ENCODE data around the gene SEMA5B.

Gene SEMA5B

DNA sequence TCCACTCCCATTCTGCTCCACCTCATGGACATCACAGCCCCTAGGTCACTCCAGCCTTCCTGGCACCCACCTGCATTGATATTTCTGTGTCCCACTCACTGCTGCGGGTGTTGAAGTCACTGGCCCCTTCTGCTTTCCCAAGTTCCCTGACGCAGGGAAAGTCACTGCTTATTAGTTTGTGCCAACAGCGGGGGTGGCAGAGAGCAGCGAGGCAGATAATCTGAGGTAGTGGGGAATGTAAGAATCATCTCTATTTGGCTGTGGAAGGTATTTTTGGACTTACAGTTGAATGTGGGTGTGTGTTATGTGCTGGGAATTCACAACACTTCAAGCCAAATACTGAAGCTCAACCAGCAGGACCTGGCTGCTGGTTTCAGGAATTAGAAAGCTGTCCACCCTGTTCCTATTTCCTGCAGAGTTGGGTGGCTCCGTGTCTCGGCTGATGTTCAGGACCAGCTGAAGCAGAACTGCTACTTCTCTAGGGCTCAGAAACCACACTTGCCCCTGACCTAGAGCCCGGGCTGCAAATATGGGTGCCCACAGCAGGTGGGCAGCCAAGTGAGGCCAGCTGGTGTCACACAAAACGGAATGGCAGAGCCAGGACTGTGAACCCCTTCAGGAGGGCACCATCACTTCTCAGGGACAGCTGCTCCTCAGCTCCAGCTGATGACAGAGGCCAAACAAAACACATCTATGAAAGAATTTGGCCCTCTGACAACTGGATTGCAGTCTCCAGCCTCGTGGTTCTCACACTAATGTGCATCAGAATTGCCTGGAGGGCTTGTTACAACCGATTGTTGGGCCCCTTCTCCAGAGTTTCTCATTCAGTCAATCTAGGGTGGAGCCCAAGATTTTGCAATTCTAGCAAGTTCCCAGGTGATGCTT is 57.7 kb downstream of the SEMA5B start:
- no peak for DNase-seq

DNA sequence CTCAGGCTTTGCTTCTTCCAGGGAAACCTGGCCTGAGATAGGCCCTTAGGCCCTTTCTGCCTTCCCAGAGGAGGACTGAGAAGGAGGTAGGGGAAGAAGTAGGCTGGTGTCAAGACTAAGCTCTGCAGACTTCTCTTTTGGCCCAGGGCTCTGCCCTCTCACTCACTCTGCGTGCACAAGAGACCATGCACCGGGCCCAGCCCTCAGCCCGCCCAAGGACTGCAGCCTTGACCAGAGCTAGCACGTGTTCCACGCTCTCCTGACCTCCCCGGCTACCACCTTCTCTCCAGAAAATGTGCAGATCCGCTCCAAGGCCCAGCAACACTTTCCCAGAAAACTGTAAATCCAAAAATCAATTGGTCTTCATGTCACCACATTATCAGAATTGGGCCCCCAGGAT is 59.8 kb downstream of the SEMA5B start:
- no peak for DNase-seq

DNA sequence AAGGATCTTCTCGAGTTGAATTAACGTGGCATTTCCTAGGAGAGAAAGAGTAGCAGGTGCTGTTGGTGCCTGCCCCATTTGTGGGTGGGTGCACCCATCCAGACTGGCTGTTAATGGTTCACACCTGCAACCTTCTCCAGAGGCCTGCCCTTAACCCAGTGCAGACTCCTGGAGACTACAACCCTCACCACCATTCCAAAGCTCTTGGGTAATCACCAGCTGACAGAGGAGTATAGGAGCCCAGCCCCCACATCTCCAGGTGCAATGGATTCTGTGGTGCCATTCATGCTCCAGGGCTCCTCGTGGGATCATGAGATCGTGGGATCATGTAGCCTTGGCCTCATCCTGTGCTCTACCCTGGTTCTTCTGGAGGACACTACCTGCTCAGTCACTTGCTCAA is 60.2 kb downstream of the SEMA5B start:
- DNase-seq = no peak

DNA sequence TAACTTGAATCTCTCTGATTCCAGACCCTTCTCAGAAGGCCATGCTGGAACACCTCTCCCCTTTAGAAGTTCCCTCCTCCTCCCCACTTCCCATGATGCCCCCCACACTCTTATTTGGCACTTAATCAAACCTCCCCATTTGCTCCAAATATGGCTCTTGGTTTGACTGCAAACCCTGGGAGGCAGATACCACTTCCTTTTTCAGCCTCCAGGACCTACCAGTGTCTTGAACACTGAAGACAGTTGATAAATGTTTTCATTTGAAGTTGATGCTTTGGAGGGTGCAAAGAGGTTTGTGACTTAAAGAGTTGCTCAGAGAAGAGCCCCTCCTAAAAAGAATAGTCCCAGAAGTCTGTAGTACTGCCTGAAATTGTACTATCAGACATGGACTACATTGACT is 61.5 kb downstream of the SEMA5B start:
- no peak for DNase-seq

DNA sequence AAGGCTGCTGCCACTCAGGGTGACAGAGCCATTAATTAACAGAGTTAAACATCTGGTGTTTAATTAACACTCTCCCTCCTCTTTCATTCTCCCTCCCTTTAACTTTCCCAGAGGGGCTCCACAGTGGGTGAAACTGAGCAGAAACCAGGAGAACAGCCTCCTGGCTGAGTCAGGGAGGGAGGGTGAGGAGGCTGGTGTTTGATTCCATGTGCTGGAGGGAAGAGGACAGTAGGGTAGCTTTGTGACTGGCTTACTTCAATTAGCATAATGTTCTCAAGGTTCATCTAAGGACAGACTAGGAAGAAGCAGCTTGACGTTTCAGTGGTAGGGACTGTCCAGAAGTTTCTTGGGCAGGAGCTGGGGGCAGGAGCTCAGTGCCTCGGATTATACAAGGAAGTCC is 62.8 kb downstream of the SEMA5B start:
- no peak for DNase-seq

DNA sequence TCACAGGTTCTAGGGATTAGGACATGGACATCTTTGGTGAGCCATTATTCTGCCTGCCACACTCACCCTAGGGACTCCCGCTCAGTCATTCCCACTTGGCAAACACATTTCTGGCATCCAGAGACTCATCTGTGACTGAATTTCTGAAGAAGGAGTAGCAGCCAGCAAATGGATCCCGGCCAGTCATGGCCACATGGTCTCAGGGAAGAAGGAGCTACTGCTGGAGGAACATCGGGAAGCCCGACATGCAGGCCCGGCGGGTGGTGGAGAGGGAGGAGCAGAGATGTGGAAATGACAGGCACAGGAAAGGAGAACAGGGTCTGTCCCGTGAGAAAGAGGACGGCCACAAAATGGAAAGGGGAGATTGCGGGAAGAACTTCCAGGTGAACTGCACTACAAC is 65.4 kb downstream of the SEMA5B start:
- no peak for DNase-seq

DNA sequence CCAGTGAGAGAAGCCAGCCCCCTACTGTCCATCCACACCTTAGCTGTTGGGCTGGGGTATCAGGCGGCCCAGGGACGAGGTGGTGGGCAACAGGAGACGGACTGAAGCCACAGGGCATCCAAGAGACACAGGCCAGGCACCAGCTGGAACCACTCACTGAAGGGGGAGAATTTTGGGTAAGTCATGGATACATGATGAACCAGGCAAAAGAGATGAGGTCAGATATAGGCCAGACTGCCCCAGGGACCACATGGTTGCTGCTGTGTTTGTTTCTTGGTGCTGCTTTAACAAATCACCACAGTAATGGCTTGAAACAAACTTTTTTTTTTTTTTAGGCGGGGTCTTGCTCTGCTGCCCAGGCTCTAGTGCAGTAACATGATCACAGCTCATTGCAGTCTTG is 66.4 kb downstream of the SEMA5B start:
- DNase-seq = no peak

DNA sequence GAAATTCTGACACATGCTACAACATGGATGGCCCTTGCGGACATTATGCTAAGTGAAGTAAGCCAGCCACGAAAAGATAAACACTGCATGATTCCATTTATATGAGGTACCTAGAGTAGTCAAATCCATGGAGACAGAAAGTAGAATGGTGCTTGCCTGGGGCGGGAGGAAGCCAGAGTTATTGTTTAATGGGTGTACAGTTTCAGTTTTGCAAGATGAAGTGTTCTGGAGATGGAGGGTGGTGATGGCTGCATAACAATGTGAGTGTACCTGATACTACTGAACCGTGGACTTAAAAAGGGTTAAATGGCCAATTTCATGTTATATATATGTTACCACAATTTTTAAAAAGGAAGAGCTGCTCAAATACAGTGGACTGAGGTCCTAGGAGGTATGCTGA is 66.9 kb downstream of the SEMA5B start:
- DNase-seq = no peak

DNA sequence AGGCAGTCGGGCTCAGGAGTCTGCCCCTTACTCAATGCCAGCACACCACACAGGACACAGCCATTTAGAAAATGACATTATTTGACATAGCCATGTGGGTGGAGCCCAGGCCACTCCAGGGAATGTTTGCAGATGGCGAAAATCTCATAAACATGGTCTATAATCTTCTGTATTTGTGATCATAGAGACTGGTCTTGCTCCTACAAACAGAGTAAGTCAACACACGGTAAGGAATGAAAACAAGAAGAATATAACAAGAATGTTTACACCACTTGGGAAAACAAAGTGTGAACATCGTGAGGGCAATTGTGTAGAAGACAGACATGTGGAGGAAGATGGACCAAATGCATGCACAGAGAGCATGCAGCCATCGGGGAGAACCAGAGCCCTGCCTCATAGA is 68.2 kb downstream of the SEMA5B start:
- DNase-seq = no peak

DNA sequence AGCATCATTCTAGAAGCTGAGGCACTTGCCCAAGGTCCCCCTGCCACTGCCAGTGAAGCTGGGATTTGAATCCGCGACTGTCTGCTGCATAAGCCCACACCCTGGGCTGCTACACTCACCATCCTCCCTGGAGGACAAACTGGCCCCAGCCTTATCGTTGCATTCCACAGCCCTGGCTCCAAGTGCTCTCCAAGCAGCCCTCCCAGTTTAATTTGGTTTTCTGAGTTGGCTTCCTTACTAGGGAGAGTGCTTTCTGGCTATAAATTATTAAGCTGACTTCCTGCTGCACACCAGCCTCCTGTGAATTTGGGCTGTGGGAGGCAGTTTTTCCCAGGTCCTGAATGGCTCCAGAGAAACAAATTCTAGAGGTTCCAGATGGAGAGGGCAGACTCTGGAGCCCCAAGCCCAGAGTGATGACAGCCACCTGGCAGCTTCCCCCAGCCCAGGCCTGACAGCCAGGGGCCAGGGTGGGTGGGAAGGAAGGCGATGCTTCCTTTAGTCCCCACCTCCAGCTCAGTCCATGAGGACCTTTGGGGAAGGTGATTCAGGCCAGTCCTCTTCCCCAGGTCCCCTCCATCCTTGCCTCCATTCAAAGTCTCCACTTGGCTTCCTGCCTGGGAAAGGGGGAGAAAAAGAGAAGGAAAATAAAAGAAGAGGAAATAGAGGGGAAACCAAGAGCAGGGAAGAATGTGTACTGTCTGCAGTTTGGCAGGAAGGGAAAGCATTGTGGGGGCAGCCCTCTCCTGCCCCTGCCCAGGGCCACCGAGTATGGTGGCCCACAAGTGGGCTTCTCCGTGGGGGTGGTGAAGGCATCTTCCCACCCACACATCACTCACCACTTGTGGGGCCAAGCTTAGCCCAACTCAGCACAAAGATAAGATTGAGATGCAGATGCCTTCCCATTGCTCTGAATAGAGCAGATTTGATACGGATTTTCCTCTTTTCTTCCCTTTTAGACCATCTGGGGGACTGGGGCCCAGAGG is 69.6 kb downstream of the SEMA5B start:
- DNase-seq = no peak

DNA sequence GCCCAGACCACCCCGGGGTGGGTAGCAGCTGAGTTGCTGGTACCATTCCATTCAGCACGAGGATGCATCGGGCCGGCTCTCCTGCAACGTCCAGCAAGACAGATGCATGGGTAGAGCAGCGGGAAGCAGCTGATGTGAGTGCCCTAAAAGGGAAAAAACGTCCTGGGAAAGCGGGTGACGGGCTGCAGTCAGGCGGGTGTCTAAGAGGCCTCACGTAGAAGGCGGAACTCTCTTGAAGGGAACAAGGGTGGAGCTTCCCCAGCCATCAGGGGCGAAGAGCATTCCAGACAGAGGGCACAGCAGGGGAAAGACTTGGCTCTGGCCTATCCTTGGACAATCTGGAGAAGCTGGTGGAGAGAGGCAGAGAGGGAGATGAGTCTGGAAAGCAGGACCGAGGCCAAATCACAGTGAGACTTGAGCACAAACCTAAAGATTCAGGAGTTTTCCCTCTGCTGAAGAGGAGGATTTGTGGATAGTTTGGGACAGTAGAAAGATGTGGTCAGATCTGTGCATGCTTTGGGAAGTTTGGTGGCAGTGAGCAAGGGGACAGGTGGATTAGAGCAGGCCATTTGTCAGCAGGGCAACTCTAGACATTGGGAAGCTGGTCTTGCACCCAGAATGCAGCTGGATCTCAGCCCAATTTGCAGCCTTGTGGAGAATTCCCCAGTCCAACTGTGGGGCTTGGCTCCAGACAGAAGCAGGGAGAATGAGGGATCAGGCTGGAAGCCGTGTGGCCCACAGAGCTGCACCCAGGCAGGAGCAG is 70.7 kb downstream of the SEMA5B start:
- no peak for DNase-seq

DNA sequence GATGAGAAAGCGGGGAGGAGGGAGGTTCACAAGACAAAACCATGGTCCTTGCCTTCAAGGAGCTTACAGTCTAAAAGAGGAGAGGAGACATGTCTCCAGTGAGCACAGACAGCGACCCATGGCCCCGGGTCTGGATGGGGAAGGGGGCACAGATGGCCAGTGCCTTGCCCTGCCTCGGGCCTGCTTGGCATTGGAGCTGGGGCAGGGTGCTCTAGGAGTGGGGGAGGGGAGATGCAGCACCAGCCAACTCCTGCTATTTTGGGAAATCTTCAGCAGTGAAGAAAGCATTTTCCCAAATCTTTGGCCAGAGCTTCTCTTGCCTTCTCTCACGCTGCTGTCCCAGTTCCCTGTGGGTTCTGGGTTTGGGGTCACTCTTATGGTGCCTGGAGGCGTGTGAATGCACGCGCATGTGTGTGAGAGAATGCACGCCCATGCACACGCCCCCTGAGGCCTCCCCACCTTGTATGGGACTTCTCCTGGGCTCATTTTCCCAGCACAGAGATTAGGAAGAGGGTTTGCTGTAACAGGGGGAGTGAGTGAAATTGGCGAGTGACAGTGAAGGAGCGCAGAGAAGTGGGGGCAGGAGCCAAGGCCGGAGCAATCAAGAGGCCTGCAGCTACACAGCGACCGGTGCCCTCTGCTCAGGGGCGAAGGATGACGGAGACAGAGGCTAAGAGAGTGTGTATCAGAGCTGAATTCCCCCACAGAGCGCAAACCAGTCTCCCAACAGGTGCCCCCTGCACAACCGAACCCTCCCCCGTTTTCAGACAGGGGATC is 71.5 kb downstream of the SEMA5B start:
- no peak for DNase-seq

DNA sequence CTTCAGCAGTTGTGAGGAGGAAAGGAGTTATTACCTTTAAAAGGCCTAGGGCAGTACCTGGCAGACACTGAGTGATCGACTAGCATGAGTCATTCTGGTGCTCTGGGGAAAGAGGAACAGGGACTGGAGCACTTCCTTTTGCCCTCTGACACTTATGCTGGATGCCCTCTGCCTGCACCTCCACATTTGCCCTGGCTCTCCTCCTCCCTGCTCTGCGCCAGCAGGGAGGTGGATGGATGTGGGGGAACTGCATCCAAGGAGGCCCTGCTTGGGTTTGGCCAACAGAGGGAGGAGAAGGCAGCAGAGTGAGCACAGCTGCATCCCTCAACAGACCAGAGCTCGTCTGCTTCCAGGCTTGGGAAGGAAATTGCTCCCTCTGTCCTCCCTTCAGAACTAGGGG is 75.0 kb downstream of the SEMA5B start:
- DNase-seq = no peak

DNA sequence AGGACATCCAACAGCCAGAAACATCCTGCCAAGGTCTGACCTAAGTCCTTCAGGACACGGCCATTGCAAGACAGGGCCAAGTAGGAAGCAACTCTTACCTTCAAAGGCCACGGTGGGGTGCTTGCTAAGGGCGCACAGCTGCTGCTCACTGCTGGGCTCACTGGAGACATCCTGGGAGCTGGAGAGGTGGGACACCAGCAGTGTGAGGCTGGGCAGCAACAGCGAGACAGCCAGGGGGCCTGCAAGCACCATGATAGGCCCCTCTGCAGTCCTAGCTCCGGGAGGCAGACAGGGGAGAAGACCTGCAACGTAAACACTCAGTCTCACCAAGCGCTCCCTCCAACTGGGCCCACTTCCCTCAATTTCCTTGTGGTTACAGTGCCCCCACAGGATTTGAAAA is 79.2 kb downstream of the SEMA5B start:
- DNase-seq = no peak

DNA sequence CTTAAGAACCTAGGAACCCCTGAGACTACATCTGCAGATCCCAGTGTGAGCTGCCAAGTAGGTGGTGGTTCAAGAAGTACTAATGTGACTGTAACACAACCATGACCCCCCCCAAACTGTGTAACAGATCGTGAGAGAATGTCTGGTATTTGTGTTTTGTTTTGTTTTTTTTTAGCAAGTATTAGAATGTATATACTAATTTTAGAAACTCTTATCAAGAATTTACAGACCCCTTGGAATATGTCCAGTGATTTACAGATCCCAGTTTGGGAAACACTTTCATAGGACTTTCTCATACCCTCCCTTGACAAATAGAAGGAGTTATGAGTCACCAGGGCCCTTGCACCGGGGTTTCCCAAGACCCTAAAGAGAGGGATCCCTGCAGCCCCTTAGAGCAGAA is 79.8 kb downstream of the SEMA5B start:
- DNase-seq = no peak

DNA sequence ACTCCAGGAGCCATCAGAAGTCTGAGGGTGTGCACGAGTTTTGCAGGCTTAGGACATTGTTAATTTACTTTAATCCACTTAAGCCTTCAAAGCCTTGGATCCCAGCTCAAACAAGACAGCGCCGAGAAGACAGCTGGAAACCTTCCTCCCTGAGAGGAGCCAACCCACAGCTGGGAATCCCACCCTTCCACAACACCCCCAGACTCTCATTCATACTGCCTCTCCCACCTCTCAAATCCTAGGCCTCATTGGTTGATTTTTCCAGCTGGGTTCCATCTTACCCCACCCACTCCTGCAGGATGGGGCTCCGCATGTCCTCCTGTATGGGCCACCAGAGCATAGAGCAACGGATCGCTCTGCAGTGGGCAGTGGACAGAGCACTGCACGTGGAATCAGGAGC is 80.4 kb downstream of the SEMA5B start:
- DNase-seq = no peak

DNA sequence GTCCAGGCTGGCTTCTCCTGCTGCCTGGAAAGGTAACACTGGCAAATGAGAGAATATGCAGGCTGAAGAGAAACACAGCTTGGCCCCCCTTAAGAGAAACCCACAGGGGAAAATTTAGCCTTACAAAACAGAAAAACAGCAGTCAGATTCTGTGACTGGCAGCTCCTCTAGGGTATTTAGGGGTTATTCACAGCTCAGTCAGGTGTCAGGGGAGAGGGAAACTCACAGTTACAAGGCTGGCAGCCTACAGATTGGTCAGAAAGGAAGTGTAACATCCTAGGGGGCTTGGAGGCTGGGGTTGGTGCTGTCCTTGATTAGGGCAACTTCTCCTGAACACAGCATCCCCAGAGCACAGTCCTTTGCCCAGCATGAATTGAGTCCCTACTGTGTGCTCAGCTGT is 81.4 kb downstream of the SEMA5B start:
- DNase-seq = no peak

DNA sequence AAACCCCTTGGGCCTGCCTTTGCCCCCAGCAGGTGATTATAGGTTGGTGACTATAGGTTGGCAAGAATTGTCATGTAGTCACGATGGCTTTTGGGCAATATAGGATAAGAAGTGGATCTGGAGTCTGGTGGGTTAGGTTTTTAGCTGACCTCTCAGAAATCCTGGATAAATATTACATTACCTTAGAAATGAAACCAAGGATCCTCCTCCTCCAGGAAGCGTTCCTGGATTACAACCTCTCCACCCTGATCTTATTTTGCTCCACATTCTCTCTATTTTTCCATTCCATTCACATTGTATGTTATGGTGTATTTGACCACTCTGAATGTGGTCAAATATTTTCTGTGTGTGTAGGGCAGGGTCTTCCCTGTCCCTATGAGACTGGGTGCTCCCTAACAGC is 82.3 kb downstream of the SEMA5B start:
- no peak for DNase-seq

DNA sequence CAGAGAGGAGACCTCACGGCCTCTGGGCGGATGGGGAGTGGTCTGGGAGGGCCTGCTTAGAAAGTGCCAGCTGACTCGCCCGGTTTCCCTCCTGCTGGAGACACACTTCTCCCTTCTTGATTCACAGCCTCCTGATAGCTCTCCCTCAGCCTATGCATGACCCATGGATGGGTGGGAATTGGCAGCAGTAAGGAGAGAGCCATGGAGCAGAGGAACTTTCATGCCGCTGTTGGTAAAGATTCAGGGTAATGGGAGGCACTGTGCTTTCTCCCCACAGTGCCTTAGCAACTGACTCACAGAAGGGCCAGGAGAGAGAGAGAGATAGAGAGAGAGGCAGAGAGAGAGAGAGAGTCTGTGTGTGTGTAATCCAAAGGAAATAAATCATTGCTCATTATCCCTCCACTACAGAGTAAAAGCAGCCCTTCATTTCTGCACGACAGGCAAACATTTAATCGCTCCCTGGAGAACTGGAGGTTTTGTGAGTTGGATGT is 82.8 kb downstream of the SEMA5B start:
- DNase-seq = no peak

DNA sequence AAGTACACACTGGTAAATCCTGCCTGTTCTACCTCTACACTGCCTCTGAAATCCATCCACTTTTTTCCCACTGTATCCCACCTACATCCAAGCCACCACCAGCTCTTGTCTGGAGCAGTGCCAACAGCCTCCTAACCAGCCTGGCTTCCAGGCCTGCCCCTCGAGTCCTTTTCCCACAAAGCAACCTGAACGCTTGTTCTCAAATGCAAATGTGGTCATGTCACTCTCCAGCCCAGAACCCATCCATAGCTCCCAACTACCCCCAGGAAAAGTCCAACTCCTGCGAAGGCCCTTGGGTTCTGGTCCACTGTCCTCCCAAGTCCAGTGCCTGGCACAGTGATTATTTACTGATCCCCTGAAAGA is 83.8 kb downstream of the SEMA5B start:
- DNase-seq = no peak

DNA sequence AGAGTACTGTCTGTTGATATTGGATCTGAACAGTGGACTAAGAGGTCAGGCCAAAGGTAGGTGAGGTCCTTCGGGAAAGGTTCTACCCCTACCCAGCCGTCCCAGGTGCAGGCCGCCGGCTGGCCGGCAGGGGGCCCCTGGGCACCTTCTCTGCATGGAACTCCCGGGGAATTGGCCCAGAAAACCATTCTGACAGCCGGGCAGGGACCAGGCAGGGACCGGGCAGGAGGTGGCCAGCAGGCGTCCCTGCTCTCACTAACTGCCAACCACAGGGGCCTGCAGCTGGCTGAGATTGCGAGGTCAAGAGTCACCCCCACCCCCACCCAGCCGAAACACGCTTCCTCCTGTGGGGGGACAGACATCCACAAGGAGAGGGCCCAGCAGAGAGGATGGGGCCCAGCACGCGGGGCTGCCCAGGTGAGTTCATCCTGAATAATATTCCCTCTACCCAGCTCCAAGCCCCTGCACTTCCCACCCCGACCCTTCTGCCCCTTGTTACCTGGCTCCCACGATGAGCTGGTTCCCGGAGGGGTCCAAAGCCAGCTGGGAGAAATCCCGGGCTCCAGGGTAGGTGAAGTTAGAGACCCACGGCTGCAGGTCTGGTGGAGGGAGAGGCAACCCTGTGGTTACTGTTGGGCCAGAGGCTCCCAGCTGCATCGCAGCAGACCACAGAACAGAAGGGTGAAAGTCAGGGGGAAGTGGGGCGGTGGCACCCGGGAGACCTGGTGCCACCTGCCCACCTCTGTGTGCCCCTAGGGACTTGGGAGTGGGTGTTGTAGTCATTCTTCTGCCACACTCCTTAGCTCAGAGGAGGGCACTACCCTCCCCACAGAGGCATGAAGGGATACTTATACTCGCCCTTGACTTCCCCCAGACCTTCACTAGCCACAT is 84.4 kb downstream of the SEMA5B start:
- DNase-seq = peak; percentile 35
